ENCODE results near the gene EARS2. TPM values are rescaled to one million over a fixed set of nuclear protein-coding genes. Genes with fewer than 3 reads are reported as not detected.

The EARS2 gene
- total RNA-seq, 2 experiments from 2014 or later = 23.7 to 25.1 TPM

DNA sequence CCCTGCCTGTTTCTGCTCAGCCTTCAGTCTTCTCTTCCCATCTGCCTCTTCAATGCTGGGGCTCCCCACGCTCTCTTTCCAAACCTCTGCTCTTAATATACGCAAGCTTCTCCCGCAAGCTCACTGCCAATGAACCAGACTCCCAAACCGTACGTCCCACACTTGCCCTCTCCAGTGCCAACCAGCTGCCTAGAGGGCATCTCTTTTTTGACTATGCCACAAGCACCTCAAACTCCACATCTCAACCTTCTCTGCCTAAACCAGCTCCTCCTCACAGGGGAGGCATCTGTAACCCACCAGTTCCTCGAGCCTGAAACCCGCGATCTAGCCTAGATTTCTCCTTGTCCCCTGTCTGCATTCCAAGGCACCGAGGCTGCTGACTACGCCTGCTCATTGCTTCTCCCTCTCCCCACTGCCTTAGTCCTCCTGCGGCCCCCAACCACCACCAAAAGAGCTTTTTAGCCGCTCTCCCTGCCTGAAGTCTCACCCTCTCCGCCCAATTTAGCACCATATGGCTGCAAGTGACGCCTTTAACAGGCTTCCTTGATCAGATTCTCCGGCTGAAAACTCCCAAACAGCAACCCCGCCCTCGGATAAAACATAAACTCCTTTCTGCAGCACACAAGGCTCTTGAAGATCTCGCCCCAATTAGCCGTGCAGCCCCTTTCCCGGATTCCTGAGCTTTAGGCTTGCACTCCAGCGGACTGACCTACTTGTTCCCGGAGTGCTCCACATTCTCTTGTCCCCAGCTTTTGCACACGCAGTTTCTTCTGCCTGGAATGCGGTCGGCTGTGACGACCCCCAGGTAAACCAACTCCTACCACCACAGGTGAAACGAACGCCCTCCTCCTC is 48.3 kb downstream of the EARS2 start:
- peak overlapping the region; percentile 78 for H3K4me3 Mint-ChIP-seq
- H3K4me1 Mint-ChIP-seq (ENCODE audit: low read depth) = peaks cover 52% of the 10 kb centered on the region
- intact Hi-C loops (cut with micrococcal nuclease) = loop anchor here (5.0 kb wide), 1 partner anchor 88 kb away; the partner anchor contains the start of gene NDUFAB1
- DNase-seq = no peak
- peak overlapping the region; percentile 42 for H3K27ac Mint-ChIP-seq
- H3K9me3 Mint-ChIP-seq = peaks cover 5% of the 10 kb centered on the region
- CTCF ChIA-PET = interaction anchor here (0.7 to 1.3 kb wide), 3 partner anchors 30 to 57 kb away, joined by 3 to 5 read pairs (median 4); no protein-coding TSS in a partner anchor
- no peaks in the 10 kb centered on the region for H3K27me3 Mint-ChIP-seq (ENCODE audit: low read depth)
- peaks cover 15% of the 10 kb centered on the region for H3K36me3 Mint-ChIP-seq (ENCODE audit: low read depth)

DNA sequence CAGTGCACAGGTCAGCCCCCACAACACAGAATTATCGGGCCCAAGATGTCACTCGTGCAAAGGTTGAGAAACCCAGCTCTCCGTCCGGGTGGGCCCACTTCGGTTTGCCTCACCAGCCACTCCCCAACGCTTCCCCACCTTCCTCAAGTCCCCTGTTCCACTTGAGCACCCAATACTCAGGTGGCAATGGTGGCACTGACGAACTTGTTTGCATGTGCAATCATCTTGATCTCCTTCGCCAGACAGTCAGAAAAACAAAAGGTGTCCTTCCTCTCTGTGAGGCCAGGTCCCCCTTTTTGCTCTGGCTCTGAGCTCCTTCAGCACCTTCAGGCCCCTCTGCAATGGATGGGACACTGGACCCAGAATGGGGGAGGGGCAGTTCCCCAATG is 50.5 kb downstream of the EARS2 start:
- Mint-ChIP-seq H3K9me3 (peaks cover 5% of the 10 kb centered on the region), H3K4me3 (no peak overlapping the region), H3K27me3 (ENCODE audit: low read depth) (no peaks in the 10 kb centered on the region), H3K27ac (no peak overlapping the region), H3K36me3 (ENCODE audit: low read depth) (peaks cover 13% of the 10 kb centered on the region), H3K4me1 (ENCODE audit: low read depth) (peaks cover 66% of the 10 kb centered on the region)
- intact Hi-C loops (cut with micrococcal nuclease) = loop anchor here (5.0 kb wide), 1 partner anchor 91 kb away; the partner anchor contains the start of gene NDUFAB1
- no peak for DNase-seq
- CTCF ChIA-PET = interaction anchor here (0.9 to 1.2 kb wide), 2 partner anchors 70 to 72 kb away, joined by 3 to 5 read pairs; no protein-coding TSS in a partner anchor

DNA sequence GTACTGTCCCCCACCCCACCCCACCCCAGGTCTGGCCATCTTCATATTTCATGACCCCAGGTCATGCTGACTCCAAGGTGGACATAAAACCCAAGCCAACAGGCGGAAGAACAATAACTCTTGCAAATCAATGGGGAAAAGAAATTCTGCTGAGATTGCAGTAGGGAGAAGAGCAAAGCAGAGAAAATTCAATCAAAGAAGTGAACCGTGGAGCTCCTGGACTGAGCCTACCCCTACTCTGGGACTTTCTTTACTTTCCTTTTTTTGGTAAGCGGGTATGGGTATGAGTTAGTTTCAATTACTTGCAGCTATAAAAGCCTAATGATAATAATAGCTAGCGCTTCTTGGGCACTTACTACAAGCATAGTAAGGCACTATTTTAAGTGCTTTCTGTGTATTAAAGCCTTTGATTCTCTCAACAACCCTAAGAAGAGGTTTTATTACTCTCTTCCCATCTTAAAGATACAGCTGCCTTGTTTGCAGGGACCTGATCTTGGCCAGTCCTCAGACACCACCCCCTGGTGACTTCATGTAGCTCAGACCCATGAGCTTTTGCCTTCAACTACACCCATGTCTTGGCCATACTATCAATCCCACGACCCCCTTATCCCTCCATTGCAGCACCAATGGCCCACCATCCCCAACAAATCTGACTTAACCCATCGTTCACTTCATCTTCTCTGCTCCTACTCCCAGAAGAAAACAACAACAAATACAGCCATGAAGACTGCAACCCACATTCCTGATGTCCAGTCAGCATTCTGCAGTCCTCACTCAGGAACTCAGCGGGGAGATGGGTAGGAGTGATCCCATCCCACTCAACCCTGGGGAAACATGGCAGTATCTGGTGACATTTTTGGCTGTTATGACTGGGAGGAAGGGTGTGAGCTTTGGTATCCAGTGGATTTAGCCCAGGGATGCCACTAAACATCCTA is 51.2 kb downstream of the EARS2 start:
- Mint-ChIP-seq H3K36me3 (ENCODE audit: low read depth) (peaks cover 13% of the 10 kb centered on the region), H3K4me1 (ENCODE audit: low read depth) (peaks cover 63% of the 10 kb centered on the region), H3K9me3 (peaks cover 5% of the 10 kb centered on the region), H3K4me3 (no peak overlapping the region), H3K27ac (no peak overlapping the region), H3K27me3 (ENCODE audit: low read depth) (no peaks in the 10 kb centered on the region)
- no peak for DNase-seq
- CTCF ChIA-PET = interaction anchor here (0.9 to 1.2 kb wide), 2 partner anchors 69 to 71 kb away, joined by 3 to 5 read pairs; no protein-coding TSS in a partner anchor
- intact Hi-C loops (cut with micrococcal nuclease) = loop anchor here (2.0 to 5.0 kb wide), 3 partner anchors 53 to 147 kb away; partner anchors contain the start of genes COG7 and NDUFAB1

DNA sequence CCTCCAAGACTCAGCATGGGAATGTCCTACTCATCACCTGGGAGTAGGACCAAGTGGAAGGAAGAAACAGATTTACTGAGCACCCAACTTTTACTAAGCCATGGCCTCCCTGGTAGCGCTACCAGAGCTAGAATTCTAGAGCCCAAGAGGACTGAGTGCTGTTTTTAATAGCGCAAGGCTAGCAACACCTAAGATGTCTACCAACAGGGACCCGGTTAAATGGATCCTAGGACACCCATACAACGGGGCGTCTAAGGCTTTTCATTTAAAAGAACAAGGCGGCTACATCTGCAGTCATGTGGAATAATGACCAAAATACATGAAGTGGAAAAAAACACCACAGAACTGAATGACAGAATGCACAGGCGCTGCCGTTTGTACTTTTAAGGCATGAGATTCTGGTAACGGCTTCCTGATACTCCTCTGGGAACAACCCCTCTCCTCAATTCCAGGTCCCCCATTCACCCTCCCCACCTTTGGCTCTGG is 51.9 kb downstream of the EARS2 start:
- peaks cover 5% of the 10 kb centered on the region for H3K9me3 Mint-ChIP-seq
- peaks cover 13% of the 10 kb centered on the region for H3K36me3 Mint-ChIP-seq (ENCODE audit: low read depth)
- CTCF ChIA-PET = interaction anchor here (1.2 kb wide), 1 partner anchor 70 kb away, joined by 5 read pairs; no protein-coding TSS in a partner anchor
- intact Hi-C loops (cut with micrococcal nuclease) = loop anchor here (2.0 to 5.0 kb wide), 3 partner anchors 52 to 148 kb away; partner anchors contain the start of genes COG7 and NDUFAB1
- peaks cover 62% of the 10 kb centered on the region for H3K4me1 Mint-ChIP-seq (ENCODE audit: low read depth)
- no peak for DNase-seq
- no peaks in the 10 kb centered on the region for H3K27me3 Mint-ChIP-seq (ENCODE audit: low read depth)
- H3K27ac Mint-ChIP-seq = no peak overlapping the region
- H3K4me3 Mint-ChIP-seq = no peak overlapping the region

DNA sequence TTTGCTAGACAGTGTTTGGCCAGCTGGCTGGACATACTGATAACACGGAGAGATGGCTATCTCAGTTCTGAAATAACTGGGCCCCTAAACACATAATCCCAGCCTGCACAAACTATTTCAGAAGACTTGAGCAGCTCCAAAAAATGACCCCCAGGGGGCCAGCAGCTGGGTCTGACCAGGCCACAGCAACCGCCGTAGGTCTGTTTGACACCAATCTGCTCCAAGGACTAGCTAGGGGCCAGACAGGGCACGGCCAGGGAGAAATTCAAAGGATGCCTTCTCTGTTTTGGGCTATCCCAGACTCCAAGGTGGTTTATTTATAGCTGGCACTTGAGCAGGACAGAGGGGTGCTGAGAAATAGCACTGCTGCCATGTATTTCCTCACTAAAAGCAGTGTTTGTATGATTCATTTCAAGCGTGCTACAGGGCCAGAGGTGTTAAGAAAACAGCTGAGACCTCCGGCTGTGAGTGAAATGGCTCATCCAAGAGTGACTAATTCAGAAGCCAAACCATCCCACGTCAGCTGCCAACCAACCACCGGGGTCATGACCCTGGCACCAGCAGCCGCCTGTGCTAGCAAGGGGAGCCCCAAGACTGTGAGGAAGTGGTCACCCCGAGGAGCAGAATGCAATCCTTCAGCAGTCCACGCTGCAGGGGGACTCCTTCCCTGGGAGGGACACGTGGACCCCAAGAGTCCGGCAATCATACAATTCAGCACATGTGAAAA is 52.5 kb downstream of the EARS2 start:
- intact Hi-C loops (cut with micrococcal nuclease) = loop anchor here (1.0 to 5.0 kb wide), 4 partner anchors 52 to 148 kb away; partner anchors contain the start of genes COG7, EARS2, NDUFAB1 and UBFD1
- peaks cover 13% of the 10 kb centered on the region for H3K36me3 Mint-ChIP-seq (ENCODE audit: low read depth)
- H3K9me3 Mint-ChIP-seq = peaks cover 5% of the 10 kb centered on the region
- DNase-seq = peak; percentile 91
- CTCF ChIA-PET = no interaction called here
- H3K4me3 Mint-ChIP-seq = no peak overlapping the region
- H3K27ac Mint-ChIP-seq = no peak overlapping the region
- H3K4me1 Mint-ChIP-seq (ENCODE audit: low read depth) = peaks cover 67% of the 10 kb centered on the region
- no peaks in the 10 kb centered on the region for H3K27me3 Mint-ChIP-seq (ENCODE audit: low read depth)

DNA sequence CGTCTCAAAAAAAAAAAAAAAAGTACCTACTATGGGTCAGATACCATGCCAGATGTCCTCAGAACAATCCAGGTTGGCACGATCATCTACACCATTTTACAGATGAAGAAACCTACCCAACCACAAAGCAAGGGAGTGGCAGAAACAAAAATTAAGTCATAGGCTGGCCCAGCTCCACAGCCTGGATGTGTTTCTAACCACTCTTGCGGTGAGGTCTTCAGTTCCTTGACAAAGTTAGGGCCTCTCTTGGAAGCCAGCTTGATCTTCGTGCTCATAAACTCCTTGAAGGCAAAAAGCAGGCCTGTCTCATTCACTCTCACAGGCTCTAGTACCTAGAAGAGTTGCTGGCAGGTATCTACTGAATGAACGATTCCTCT is 53.1 kb downstream of the EARS2 start:
- H3K4me3 Mint-ChIP-seq = no peak overlapping the region
- no peaks in the 10 kb centered on the region for H3K27me3 Mint-ChIP-seq (ENCODE audit: low read depth)

DNA sequence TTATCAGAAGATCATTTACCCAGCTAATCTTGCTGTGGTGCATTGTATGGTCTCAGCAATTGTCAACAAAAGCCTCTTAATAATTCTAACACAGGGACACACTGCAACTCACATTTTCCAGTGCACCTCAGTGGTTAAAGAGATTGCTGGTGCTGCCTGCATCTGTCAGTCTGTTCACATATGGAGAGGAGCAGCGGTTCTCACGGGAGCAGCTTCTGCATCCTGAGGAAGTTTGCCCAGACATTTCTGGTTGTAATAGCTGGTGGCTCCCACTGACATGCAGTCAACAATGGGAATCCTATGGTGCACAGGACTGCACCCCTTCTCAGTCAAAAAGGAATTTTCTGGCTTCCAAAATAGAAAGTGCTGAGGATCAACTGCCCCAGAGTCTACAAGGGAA is 54.7 kb downstream of the EARS2 start:
- CTCF ChIA-PET = no interaction called here
- Mint-ChIP-seq H3K27me3 (ENCODE audit: low read depth) (no peaks in the 10 kb centered on the region), H3K4me1 (ENCODE audit: low read depth) (peaks cover 59% of the 10 kb centered on the region), H3K4me3 (no peak overlapping the region), H3K9me3 (no peaks in the 10 kb centered on the region), H3K36me3 (ENCODE audit: low read depth) (no peaks in the 10 kb centered on the region), H3K27ac (no peak overlapping the region)
- no peak for DNase-seq
- intact Hi-C loops (cut with micrococcal nuclease) = no loop called here

More for the DNA sequence above, 53.1 kb downstream of the EARS2 start:
- no peak overlapping the region for H3K27ac Mint-ChIP-seq
- H3K4me1 Mint-ChIP-seq (ENCODE audit: low read depth) = peaks cover 64% of the 10 kb centered on the region
- CTCF ChIA-PET = no interaction called here
- peaks cover 5% of the 10 kb centered on the region for H3K9me3 Mint-ChIP-seq
- DNase-seq = no peak
- intact Hi-C loops (cut with micrococcal nuclease) = loop anchor here (1.0 to 2.0 kb wide), 3 partner anchors 51 to 149 kb away; partner anchors contain the start of genes COG7, EARS2 and UBFD1
- peaks cover 9% of the 10 kb centered on the region for H3K36me3 Mint-ChIP-seq (ENCODE audit: low read depth)

DNA sequence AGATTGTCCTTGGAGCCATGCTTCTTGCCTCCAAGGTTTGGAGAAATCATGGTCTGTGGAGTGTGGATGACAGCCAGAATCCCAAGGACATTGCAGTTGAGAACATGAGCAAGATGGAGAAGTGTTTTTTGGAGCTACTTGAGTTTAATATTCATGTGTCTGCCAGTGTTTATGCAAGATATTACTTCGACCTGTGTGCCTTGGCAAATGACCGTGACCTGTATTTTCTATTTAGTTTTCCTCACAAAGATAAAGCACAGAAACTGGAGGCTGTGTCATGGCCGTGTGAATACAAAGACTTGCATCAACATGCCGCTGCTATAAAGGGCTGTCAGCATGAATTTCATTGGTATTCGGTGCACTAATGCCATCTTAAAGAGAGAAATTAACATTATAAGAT is 55.9 kb downstream of the EARS2 start:
- peaks cover 56% of the 10 kb centered on the region for H3K4me1 Mint-ChIP-seq (ENCODE audit: low read depth)
- intact Hi-C loops (cut with micrococcal nuclease) = no loop called here
- H3K4me3 Mint-ChIP-seq = no peak overlapping the region
- CTCF ChIA-PET = no interaction called here
- H3K36me3 Mint-ChIP-seq (ENCODE audit: low read depth) = peaks cover 3% of the 10 kb centered on the region
- no peak for DNase-seq
- H3K27me3 Mint-ChIP-seq (ENCODE audit: low read depth) = no peaks in the 10 kb centered on the region
- H3K9me3 Mint-ChIP-seq = no peaks in the 10 kb centered on the region
- H3K27ac Mint-ChIP-seq = no peak overlapping the region

DNA sequence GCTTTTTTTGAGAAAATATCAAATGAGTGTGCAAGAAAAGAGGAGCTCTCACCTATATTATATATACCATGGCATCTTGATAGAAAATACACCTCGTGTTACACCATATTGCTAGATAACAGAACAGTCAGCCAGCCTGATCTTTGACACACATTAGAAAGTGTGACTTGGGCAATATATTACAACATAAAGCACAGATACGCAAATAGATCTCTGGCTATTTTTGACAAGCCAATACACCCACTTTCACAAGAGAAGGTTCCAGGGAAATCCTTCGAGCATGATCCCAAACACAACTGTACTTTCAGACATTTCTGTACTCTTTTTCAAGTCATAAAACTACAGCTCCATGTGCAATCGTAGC is 56.3 kb downstream of the EARS2 start:
- CTCF ChIA-PET = no interaction called here

DNA sequence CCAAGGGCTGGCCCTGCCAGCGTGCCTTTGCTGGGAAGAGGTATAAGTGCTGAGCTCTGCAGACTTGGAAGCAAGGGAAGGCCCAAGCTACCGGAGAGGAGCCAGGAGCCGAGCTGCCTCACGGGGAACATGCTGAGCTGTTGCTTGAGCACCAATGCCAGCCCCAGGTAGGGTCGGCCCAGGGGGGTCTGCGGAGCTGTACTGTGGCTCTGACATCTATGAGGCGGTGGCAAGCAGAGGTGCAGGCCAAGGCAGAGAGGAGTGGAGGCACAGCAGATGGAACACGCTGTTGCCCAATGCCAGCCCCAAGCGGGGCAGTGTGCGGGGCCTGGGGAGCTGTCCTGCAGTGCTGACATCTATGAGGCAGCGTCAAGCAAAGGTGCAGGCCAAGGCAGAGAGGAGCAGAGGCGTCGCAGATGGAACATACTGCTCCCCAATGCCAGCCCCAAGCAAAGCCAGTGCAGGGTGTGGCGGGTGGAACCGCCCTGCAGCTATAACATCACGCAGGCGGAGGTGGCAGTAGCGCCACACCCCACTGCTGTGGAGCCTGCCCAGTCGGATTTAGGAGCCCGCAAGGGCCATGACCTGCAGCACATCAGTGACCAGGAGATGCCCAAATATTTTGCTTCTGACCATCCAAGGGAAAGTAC is 56.8 kb downstream of the EARS2 start:
- intact Hi-C loops (cut with micrococcal nuclease) = no loop called here
- peaks cover 48% of the 10 kb centered on the region for H3K4me1 Mint-ChIP-seq (ENCODE audit: low read depth)
- no peak for DNase-seq

More for the DNA sequence above, 56.3 kb downstream of the EARS2 start:
- H3K27ac Mint-ChIP-seq = no peak overlapping the region
- H3K4me1 Mint-ChIP-seq (ENCODE audit: low read depth) = peaks cover 51% of the 10 kb centered on the region
- H3K9me3 Mint-ChIP-seq = no peaks in the 10 kb centered on the region
- no peak for DNase-seq
- H3K4me3 Mint-ChIP-seq = no peak overlapping the region
- intact Hi-C loops (cut with micrococcal nuclease) = no loop called here
- H3K27me3 Mint-ChIP-seq (ENCODE audit: low read depth) = no peaks in the 10 kb centered on the region
- H3K36me3 Mint-ChIP-seq (ENCODE audit: low read depth) = peaks cover 4% of the 10 kb centered on the region

DNA sequence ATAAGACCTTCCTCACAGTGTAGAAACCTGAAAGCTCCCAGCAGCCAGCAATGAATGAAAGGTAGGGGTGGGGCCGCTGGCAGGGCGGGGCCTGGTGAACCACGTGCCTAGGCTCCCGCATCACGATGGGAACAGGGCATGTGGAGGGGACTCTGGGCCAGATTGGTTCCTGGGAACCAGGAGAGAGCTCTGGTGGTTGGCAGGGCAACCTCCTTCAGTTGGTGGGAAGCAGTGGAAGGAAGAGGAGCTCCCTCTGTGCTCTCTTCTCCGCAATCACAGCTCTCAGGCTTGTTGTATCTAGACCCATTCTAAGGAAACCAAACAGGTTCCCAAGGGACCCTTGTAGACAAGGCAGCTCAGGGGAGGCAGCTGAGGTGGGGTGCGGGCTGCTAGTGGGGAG is 57.3 kb downstream of the EARS2 start:
- H3K27me3 Mint-ChIP-seq (ENCODE audit: low read depth) = no peaks in the 10 kb centered on the region
- no peak for DNase-seq
- peaks cover 42% of the 10 kb centered on the region for H3K4me1 Mint-ChIP-seq (ENCODE audit: low read depth)
- H3K9me3 Mint-ChIP-seq = no peaks in the 10 kb centered on the region
- H3K4me3 Mint-ChIP-seq = no peak overlapping the region
- H3K36me3 Mint-ChIP-seq (ENCODE audit: low read depth) = peaks cover 4% of the 10 kb centered on the region
- CTCF ChIA-PET = interaction anchor here (1.0 kb wide), 1 partner anchor 24 kb away, joined by 3 read pairs; no protein-coding TSS in a partner anchor
- intact Hi-C loops (cut with micrococcal nuclease) = no loop called here
- H3K27ac Mint-ChIP-seq = no peak overlapping the region

More for the DNA sequence above, 56.8 kb downstream of the EARS2 start:
- H3K27me3 Mint-ChIP-seq (ENCODE audit: low read depth) = no peaks in the 10 kb centered on the region
- H3K36me3 Mint-ChIP-seq (ENCODE audit: low read depth) = peaks cover 4% of the 10 kb centered on the region
- CTCF ChIA-PET = interaction anchor here (1.0 kb wide), 1 partner anchor 24 kb away, joined by 3 read pairs; no protein-coding TSS in a partner anchor
- H3K9me3 Mint-ChIP-seq = no peaks in the 10 kb centered on the region
- no peak overlapping the region for H3K4me3 Mint-ChIP-seq
- H3K27ac Mint-ChIP-seq = no peak overlapping the region
